ENCODE results near the gene ELP5.

DNA sequence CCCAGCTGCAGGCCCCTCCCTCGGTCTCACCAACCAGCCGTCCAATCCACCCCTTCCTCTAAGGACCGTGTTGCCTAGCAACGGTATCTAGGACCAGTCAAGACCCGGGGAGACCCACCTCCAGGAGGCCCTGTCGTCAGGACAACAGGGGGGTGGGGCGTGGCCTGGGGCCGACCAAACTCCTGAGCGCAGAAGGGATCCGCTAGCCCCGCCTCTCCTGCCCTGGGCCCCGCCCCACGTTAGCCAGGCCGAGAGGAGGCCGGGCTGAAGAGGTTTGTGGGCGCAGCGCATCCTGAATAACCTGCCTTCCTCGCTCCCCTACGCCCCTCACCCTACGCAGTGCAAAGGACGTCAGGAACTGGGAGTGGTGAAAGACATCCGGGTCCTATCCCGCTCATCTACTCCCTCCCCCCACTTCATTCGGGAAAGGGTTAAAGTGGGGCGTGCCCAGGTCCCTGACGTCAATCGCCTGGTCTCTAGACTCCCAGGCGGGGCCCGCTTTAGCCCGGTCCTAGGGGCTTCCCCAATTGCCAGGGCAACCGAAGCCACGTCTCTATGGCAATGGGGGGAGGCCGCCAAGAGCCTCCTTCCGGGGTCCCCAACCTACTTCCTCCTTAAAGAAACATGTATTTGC lies 47.1 kb upstream of the ELP5 start:
- TF ChIP-seq, protein P1, sequence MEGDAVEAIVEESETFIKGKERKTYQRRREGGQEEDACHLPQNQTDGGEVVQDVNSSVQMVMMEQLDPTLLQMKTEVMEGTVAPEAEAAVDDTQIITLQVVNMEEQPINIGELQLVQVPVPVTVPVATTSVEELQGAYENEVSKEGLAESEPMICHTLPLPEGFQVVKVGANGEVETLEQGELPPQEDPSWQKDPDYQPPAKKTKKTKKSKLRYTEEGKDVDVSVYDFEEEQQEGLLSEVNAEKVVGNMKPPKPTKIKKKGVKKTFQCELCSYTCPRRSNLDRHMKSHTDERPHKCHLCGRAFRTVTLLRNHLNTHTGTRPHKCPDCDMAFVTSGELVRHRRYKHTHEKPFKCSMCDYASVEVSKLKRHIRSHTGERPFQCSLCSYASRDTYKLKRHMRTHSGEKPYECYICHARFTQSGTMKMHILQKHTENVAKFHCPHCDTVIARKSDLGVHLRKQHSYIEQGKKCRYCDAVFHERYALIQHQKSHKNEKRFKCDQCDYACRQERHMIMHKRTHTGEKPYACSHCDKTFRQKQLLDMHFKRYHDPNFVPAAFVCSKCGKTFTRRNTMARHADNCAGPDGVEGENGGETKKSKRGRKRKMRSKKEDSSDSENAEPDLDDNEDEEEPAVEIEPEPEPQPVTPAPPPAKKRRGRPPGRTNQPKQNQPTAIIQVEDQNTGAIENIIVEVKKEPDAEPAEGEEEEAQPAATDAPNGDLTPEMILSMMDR (conservative IDR thresholded peaks at IDR 0.05 in 1 of 2, IDR thresholded peaks at IDR 0.05 in 1 of 2; ENCODE audit: low read depth in 1 of 2, low read length in 2 of 2) = no peak
- no peak for TF ChIP-seq EZH2 (IDR thresholded peaks at IDR 0.05; ENCODE audit: low read length, missing control alignments)

All from fibroblast of lung (primary cell).